Activated T-helper 2 cell treated with anti-CD3 and anti-CD28 coated beads, Interferon-gamma antibody, Interleukin-2, Interleukin-4, amounts not matched to agents 10 μg/mL and 5 μg/mL and 100 μg/mL, durations not matched to agents 14 hours and 24 hours and 36 hours (primary cell): ENCODE data around the gene LAMB3. TPM values are rescaled to one million over a fixed set of nuclear protein-coding genes. Genes with fewer than 3 reads are reported as not detected.
"Not testable (repeated sequence)": the region's sequence is repeated elsewhere in the genome, so short reads cannot be mapped to it uniquely, and the experiment has no call there.

Source experiments
- DNase-seq: peaks from one replicate; pipeline ENCODE4 v3.0.0; 2021; ENCODE audit warnings: low spot score
- H3K27ac Mint-ChIP-seq: one replicate; pipeline ENCODE4 v1.8.0; 2021; ENCODE audit warnings: mixed read lengths
- H3K27me3 Mint-ChIP-seq: one replicate; pipeline ENCODE4 v1.8.0; 2021; ENCODE audit warnings: low read depth, mixed read lengths
- H3K36me3 Mint-ChIP-seq: one replicate; pipeline ENCODE4 v1.8.0; 2021; ENCODE audit warnings: low read depth, mixed read lengths
- H3K4me1 Mint-ChIP-seq: one replicate; pipeline ENCODE4 v1.8.0; 2021; ENCODE audit warnings: low read depth, mixed read lengths
- H3K4me3 Mint-ChIP-seq: one replicate; pipeline ENCODE4 v1.8.0; 2021; ENCODE audit warnings: low read depth, mild to moderate bottlenecking, moderate library complexity, mixed read lengths
- H3K9me3 Mint-ChIP-seq: one replicate; pipeline ENCODE4 v1.8.0; 2021; ENCODE audit warnings: mixed read lengths
- intact Hi-C: fragments of 100-400 bp; cut with micrococcal nuclease; formaldehyde crosslinking; loops from one replicate; pipeline ENCODE4 v1.15.1; 2023
- total RNA-seq: library from RNA; stranded (reverse); gene quantifications from 2 replicates; pipeline ENCODE4 v1.2.3, GENCODE V29; 2022

LAMB3 gene
- 11.3 and 11.5 TPM in 2 replicates for total RNA-seq

DNA sequence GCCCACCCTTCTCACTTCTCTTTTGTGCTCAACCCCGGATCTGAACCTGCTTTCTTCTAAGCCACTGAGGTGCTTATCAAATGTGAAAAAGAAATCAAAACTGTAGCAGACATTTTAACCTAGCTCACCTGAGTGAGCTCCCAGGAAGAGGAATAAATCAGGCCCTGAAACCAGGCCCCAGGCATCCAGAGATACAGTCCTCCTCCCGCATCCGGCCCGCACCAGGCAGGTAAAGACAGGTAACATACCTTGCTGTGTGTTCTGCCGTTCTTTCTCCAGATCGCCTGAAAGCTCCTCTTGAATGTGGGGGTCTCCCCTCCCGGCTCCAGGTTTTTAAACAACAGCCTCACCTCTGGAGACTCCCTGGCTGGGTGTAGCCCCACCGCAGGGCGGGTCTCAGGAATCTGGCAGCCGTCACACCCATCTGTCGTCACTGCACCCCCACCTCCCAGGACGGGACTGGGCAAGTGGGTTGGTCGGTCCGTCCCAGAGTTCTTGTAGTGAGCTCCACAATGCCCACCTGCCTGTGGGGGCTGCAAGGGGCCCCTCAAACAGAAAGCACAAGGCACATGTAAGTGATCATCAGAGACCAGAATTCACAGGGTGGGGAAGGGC is at the start of gene LAMB3:
TSS of gene LAMB3 (minus strand) at position 305 of the 615 bp plus-strand sequence. CDS start 1,481 bp downstream, outside the sequence.
- DNase-seq, result no peak
- no peaks in the 10 kb centered on the region for H3K9me3 Mint-ChIP-seq
- no peak within 1 kb of the TSS for H3K4me3 Mint-ChIP-seq
- intact Hi-C loops, result loop anchor here (5.0 kb wide), 2 partner anchors 35 to 95 kb away; no protein-coding TSS in a partner anchor
- H3K4me1 Mint-ChIP-seq, result peaks cover 52% of the 10 kb centered on the region
- no peaks in the 10 kb centered on the region for H3K27me3 Mint-ChIP-seq
- no peaks in the 10 kb centered on the region for H3K36me3 Mint-ChIP-seq
- peak within 1 kb of the TSS; percentile 83 for H3K27ac Mint-ChIP-seq

DNA sequence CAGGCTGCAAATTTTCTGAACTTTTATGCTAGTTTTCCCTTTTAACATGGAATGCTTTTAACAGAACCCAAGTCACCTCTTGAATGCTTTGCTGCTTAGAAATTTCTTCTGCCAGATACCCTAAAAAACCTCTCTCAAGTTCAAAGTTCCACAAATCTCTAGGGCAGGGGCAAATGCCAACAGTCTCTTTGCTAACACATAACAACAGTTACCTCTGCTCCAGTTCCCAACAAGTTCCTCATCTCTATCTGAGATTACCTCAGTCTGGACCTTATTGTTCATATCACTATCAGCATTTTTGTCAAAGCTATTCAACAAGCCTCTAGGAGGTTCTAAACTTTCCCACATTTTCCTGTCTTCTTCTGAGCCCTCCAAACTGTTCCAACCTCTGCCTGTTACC is 48.5 kb upstream of the LAMB3 start:
- Mint-ChIP-seq H3K27ac (peak overlapping the region; percentile 53), H3K4me1 (peaks cover 66% of the 10 kb centered on the region), H3K36me3 (peaks cover 40% of the 10 kb centered on the region)
- H3K4me3 Mint-ChIP-seq, intact Hi-C loops, H3K9me3 Mint-ChIP-seq, H3K27me3 Mint-ChIP-seq, DNase-seq: not testable (repeated sequence)

DNA sequence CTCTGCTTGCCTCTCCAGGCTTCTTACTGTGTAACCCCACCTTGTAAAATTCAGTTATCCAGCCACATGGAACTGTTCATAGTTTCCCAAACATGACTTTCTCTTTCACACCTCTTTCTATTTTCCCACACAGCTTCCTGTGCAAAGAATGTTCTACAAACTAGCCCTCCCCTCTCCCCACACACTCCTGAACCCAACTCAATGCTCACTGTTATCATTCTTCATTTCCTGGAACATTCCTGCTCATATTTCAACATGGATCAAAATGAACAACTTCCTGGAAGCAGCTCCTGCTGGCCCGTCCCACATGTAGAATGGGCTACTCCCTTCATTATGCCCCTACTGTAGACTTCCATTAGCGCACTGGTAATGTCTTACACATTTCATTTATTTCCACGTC is 44.9 kb upstream of the LAMB3 start:
- Mint-ChIP-seq H3K4me3 (no peak overlapping the region), H3K9me3 (no peaks in the 10 kb centered on the region), H3K4me1 (peaks cover 71% of the 10 kb centered on the region), H3K27me3 (no peaks in the 10 kb centered on the region), H3K27ac (peak overlapping the region; percentile 65), H3K36me3 (peaks cover 31% of the 10 kb centered on the region)
- no peak for DNase-seq
- intact Hi-C loops, result no loop called here

DNA sequence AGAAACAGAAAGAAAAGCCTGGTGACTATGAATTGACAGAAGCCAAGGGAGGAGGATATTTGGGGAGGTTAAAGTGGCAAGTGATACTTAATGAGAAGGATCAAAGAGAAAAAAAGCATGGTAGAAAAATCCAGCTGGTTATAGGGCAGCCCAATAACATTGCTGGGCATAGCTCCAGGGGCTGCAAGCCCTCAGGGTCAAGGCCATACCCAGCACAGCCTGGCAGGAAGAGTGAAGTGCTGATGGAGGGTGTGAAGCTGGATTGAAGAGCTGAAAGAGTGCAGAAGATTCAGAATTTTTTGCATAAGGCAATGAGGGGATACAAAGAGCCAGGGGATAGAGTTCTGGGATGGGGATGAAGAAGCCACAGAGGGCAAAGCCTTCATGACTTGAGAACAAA is 44.4 kb upstream of the LAMB3 start:
- no peak for DNase-seq
- no peaks in the 10 kb centered on the region for H3K9me3 Mint-ChIP-seq
- peak overlapping the region; percentile 65 for H3K27ac Mint-ChIP-seq
- H3K36me3 Mint-ChIP-seq, result peaks cover 31% of the 10 kb centered on the region
- H3K27me3 Mint-ChIP-seq, result no peaks in the 10 kb centered on the region
- peaks cover 69% of the 10 kb centered on the region for H3K4me1 Mint-ChIP-seq
- intact Hi-C loops, result no loop called here
- no peak overlapping the region for H3K4me3 Mint-ChIP-seq

DNA sequence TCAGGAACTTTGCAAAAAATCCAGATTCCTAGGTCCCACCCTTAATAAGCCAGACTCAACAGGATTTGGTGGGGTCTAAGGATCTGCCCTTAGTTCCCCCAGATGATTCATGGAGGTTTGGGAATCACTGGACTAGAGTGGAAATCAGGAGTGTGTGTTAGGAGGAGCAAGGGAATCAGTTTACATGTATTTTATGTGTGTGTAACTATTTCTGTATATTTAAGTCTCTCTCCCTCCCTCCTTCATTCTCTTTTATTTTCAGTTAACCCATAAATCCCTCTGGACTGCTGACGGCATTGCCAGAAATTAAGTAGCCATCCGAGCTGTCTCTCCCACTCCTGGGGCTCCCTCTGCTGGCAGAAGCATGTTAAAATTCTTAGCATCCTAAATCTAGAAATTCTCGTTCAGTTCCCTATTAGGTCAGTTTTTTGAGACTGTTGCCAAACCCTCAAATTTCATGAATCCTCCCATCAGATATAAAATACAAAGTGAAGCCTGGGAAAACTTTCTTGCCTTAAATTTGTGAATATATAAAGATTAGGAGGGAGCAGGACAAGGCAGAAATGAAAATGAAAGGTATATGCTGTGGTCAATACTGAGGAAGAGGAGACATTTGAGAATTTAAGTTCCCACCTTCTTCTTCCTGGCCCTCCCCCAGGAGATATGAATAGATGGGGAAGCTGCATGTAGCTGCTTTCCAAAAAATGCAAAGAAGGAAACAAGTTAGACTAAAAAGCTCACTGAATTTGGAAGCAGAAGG is 40.7 kb upstream of the LAMB3 start:
- H3K36me3 Mint-ChIP-seq, result peaks cover 25% of the 10 kb centered on the region
- intact Hi-C loops, result loop anchor here (1.0 to 2.0 kb wide), 5 partner anchors 54 to 124 kb away; no protein-coding TSS in a partner anchor
- peak; percentile 50 for DNase-seq
- H3K27ac Mint-ChIP-seq, result peak overlapping the region; percentile 53
- peaks cover 43% of the 10 kb centered on the region for H3K4me1 Mint-ChIP-seq
- no peak overlapping the region for H3K4me3 Mint-ChIP-seq
- no peaks in the 10 kb centered on the region for H3K9me3 Mint-ChIP-seq
- no peaks in the 10 kb centered on the region for H3K27me3 Mint-ChIP-seq

DNA sequence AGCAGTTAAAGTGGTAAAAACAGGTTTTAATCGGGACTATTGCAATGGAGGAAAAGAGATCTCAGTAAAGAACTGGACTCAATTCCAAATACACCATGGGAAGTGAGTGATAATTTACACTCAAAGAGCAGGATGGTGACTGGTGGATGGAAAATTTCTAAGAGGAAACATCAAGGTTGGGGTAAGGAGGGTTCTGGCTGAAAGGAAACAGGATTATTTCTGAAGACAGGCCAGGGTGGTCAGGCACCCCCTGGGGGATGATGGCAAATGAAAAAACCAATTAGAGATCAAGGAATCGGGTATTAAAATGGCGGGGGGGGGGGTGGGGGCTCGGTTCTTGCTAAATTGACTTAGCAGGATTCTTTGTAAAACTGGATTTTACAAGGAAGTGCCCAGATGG is 40.1 kb upstream of the LAMB3 start:
- H3K27me3 Mint-ChIP-seq, result no peaks in the 10 kb centered on the region
- peak overlapping the region; percentile 43 for H3K27ac Mint-ChIP-seq
- intact Hi-C loops, result loop anchor here (2.0 kb wide), 2 partner anchors 115 to 123 kb away; no protein-coding TSS in a partner anchor
- H3K36me3 Mint-ChIP-seq, result peaks cover 26% of the 10 kb centered on the region
- no peak for DNase-seq
- peaks cover 45% of the 10 kb centered on the region for H3K4me1 Mint-ChIP-seq
- H3K4me3 Mint-ChIP-seq, result no peak overlapping the region
- H3K9me3 Mint-ChIP-seq, result no peaks in the 10 kb centered on the region

DNA sequence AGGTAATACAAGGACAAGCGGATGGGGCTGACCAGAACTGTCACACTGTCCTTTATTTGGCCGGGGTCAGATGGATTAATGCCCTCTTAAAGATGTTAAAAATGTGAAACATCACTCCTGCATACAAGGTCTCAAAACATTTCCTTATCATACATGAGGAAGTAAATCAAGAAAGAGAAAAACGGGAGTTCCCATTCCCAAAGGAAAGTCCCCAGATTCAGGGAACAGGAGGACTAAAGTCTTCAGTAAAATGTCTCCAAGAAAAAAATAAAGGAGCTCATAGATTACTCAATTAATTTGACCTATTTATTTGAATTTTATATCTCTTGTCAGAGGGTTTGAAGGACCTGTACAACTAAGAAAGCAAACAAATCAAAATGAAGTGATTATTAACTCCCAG is 39.0 kb upstream of the LAMB3 start:
- Mint-ChIP-seq H3K4me3 (no peak overlapping the region), H3K27ac (no peak overlapping the region), H3K9me3 (no peaks in the 10 kb centered on the region), H3K4me1 (peaks cover 46% of the 10 kb centered on the region), H3K36me3 (peaks cover 25% of the 10 kb centered on the region), H3K27me3 (no peaks in the 10 kb centered on the region)
- no peak for DNase-seq
- intact Hi-C loops, result no loop called here

DNA sequence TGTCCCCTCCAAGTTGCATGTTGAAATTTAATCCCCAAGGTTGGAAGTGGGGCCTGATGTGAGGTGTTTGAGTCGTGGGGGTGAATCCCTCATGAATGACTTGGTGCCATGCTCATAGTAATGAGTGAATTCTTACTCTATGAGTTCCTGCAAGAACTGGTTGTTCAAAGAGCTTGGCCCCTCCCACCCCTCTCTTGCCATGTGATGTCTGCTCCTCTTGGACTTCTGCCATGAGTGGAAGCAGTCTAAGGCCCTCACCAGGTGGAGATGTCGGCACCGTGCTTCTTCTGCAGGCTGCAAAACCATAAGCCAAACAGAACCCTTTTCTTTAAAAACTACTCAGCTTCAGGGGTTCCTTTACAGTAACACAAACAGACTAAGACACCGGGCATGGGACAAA is 37.3 kb upstream of the LAMB3 start:
- intact Hi-C loops, result loop anchor here (5.0 kb wide), 1 partner anchor 37 kb away; the partner anchor contains the start of gene LAMB3
- peaks cover 15% of the 10 kb centered on the region for H3K36me3 Mint-ChIP-seq
- no peak overlapping the region for H3K27ac Mint-ChIP-seq
- H3K9me3 Mint-ChIP-seq, result no peaks in the 10 kb centered on the region
- H3K4me1 Mint-ChIP-seq, result peaks cover 47% of the 10 kb centered on the region
- no peaks in the 10 kb centered on the region for H3K27me3 Mint-ChIP-seq
- no peak overlapping the region for H3K4me3 Mint-ChIP-seq
- DNase-seq, result no peak

DNA sequence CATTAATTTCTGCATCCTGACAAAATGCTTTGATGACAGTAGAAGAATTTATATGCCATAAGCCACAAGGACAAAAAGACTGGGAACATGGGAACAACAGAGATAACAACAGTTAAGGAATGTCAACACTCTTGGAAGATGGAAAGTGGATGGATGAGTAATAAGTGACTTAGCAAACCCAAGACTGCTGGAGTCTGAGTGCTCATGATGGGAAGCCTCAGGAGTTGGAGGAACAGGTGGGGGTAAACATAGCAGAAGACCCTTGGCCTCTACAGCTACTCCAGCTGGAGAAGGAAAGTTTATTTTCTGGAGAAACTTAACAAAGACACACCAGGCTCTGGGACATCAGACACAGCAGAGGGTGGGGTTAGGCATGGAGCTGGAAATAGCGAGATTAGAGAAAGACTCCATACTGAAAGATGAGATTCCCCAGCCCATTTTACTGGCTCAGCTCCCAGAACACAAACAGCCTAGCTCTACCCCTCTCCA is 36.6 kb upstream of the LAMB3 start:
- H3K9me3 Mint-ChIP-seq, result no peaks in the 10 kb centered on the region
- H3K27me3 Mint-ChIP-seq, result no peaks in the 10 kb centered on the region
- no peak for DNase-seq
- no peak overlapping the region for H3K27ac Mint-ChIP-seq
- no peak overlapping the region for H3K4me3 Mint-ChIP-seq
- intact Hi-C loops, result loop anchor here (5.0 kb wide), 1 partner anchor 36 kb away; the partner anchor contains the start of gene LAMB3
- peaks cover 42% of the 10 kb centered on the region for H3K4me1 Mint-ChIP-seq
- H3K36me3 Mint-ChIP-seq, result peaks cover 15% of the 10 kb centered on the region

DNA sequence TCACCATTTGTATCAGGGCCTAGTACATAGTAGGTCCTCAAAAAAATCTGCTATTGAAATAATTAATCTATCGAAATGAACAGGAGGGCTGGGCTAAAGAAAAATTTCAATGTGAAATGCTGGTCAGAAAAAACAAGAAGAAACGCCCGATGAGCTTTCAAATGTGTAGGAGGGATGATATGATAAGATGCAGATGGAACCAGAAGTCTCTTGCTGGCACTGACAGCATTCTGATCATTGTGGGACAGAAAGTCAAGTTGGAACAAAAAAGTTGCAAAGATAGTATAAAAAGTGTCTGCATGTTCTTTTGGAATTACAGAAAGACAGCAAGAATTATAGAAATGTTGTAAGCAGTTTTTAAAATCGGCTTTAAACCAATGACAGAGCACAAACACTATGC is 34.1 kb upstream of the LAMB3 start:
- H3K36me3 Mint-ChIP-seq, result peaks cover 15% of the 10 kb centered on the region
- intact Hi-C loops, result loop anchor here (5.0 kb wide), 1 partner anchor 34 kb away; the partner anchor contains the start of gene LAMB3

DNA sequence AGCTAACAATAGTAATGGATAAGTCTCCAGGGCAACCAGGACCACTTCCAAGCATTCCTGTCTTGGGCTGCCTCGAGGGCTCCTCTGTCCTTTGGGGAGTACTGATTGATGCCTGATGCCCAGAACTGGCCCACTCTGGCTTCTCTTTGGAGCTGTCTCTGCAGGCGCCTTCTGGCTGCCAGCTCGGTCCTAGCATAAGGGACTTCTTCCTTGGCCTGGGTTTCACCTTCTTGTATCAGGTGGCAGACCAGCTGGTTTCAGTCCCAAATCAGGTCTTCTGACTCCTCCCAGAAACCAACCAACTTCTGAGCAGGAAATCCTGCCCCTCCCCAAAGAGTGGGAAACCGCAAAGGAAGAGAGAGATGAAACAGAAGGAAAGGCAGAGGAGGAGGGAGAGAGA is 33.6 kb upstream of the LAMB3 start:
- DNase-seq, result peak; percentile 31
- Mint-ChIP-seq H3K27me3 (peaks cover 3% of the 10 kb centered on the region), H3K9me3 (no peaks in the 10 kb centered on the region), H3K27ac (no peak overlapping the region), H3K4me3 (peak overlapping the region; percentile 37), H3K4me1 (peaks cover 28% of the 10 kb centered on the region), H3K36me3 (peaks cover 15% of the 10 kb centered on the region)
- intact Hi-C loops, result loop anchor here (5.0 kb wide), 1 partner anchor 34 kb away; the partner anchor contains the start of gene LAMB3

More for the DNA sequence above, 34.1 kb upstream of the LAMB3 start:
- Mint-ChIP-seq H3K27me3 (no peaks in the 10 kb centered on the region), H3K27ac (no peak overlapping the region), H3K4me1 (peaks cover 28% of the 10 kb centered on the region), H3K9me3 (no peaks in the 10 kb centered on the region), H3K4me3 (no peak overlapping the region)
- no peak for DNase-seq

DNA sequence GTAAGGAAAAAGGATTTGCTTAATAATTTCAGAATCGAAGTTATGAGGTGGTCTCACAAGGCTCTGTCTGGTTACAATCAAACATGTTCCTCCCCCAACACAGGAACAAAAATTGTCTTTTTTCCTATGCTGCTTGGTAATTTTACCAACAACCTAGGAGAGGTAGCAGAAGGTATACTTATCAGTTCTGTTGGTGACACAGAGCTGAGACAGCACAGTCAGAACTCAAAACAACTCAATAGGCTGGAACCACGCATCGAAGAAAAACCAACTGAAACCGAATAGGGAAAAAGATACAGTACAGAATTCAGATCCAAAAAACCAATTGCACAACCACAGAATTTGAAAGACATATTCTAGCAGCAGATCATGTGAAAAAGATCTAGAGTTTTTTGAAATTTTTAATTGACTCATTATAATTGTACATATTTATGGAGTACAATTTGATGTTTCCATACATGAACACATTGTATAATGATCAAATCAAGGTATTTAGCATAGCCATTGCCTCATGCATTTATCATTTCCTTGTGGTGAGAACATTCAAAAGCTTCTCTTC is 26.8 kb upstream of the LAMB3 start:
- H3K27ac Mint-ChIP-seq, result no peak overlapping the region
- H3K36me3 Mint-ChIP-seq, result peaks cover 21% of the 10 kb centered on the region
- no peaks in the 10 kb centered on the region for H3K9me3 Mint-ChIP-seq
- intact Hi-C loops, result loop anchor here (5.0 kb wide), 1 partner anchor 148 kb away; the partner anchor contains the start of gene UTP25
- H3K4me3 Mint-ChIP-seq, result no peak overlapping the region
- DNase-seq, result no peak
- H3K4me1 Mint-ChIP-seq, result peaks cover 37% of the 10 kb centered on the region
- peaks cover 36% of the 10 kb centered on the region for H3K27me3 Mint-ChIP-seq
